ENCODE measurements around the gene ZIK1. TPM values are rescaled to one million over a fixed set of nuclear protein-coding genes. Genes with fewer than 3 reads are reported as not detected.

ZIK1 gene
- total RNA-seq, 4 donors from 2014 or later: 0.54 to 6.6 (median 1.9) TPM

- no peak for DNase-seq
- no peak for TF ChIP-seq POLR2A (IDR thresholded peaks at IDR 0.05)
- TF ChIP-seq, protein P1, sequence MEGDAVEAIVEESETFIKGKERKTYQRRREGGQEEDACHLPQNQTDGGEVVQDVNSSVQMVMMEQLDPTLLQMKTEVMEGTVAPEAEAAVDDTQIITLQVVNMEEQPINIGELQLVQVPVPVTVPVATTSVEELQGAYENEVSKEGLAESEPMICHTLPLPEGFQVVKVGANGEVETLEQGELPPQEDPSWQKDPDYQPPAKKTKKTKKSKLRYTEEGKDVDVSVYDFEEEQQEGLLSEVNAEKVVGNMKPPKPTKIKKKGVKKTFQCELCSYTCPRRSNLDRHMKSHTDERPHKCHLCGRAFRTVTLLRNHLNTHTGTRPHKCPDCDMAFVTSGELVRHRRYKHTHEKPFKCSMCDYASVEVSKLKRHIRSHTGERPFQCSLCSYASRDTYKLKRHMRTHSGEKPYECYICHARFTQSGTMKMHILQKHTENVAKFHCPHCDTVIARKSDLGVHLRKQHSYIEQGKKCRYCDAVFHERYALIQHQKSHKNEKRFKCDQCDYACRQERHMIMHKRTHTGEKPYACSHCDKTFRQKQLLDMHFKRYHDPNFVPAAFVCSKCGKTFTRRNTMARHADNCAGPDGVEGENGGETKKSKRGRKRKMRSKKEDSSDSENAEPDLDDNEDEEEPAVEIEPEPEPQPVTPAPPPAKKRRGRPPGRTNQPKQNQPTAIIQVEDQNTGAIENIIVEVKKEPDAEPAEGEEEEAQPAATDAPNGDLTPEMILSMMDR (IDR thresholded peaks at IDR 0.05): no peak
- H3K36me3 ChIP-seq: no peaks in the 10 kb centered on the region
- H3K4me1 ChIP-seq: peaks cover 0 to 11% (median 8%) of the 10 kb centered on the region in 4 donors
- no peak overlapping the region for H3K27ac ChIP-seq
- H3K4me3 ChIP-seq: peak overlapping the region; percentile 60 to 66 (median 64)
- peaks cover 0 to 37% (median 8%) of the 10 kb centered on the region in 4 donors for H3K9me3 ChIP-seq
- no peaks in the 10 kb centered on the region for H3K27me3 ChIP-seq
Observed at GRCh38 chr19:57583104-57583520, 833 bp upstream of the ZIK1 start.

DNA sequence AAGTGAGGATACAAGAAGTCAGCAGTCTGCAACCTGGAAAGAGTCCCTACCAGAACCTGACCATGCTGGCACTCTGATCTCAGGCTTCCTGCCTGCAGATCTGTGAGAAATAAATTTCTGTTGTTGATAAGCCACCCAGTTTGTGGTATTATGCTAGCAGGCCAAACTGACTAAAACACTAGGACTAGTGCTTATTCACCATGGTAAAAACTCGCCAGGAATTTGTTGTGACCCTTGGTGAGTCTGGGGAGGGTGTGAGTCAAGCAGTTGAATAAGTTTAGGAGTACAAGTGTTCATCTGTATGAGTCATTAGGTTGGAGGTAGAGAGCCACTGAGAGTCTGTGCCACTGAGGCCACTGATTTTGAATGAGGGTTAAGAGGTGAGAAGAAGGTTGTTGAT, 3.6 kb downstream of the ZIK1 start:
- Histone ChIP-seq H3K27me3 (no peaks in the 10 kb centered on the region), H3K9me3 (peaks cover 0 to 68% (median 23%) of the 10 kb centered on the region in 4 donors), H3K4me1 (peaks cover 0 to 11% (median 8%) of the 10 kb centered on the region in 4 donors), H3K36me3 (peaks cover 0 to 28% (median 0%) of the 10 kb centered on the region in 3 donors), H3K27ac (no peak overlapping the region), H3K4me3 (no peak overlapping the region)
- TF ChIP-seq POLR2A (IDR thresholded peaks at IDR 0.05): no peak
- TF ChIP-seq, protein P1 (IDR thresholded peaks at IDR 0.05): no peak
- DNase-seq: no peak

GRCh38 chr19:57599377-57599760, 15.4 kb downstream of the ZIK1 start:
- no peak for DNase-seq
- Histone ChIP-seq H3K9me3 (peaks cover 0 to 15% (median 0%) of the 10 kb centered on the region in 4 donors), H3K27me3 (no peaks in the 10 kb centered on the region), H3K4me1 (peaks cover 0 to 7% (median 4%) of the 10 kb centered on the region in 4 donors), H3K27ac (peak overlapping the region in 1 of 4 donors; percentile 40), H3K36me3 (peaks cover 0 to 3% (median 0%) of the 10 kb centered on the region in 3 donors), H3K4me3 (peak overlapping the region; percentile 59 to 92 (median 79))
- TF ChIP-seq, protein P1 (IDR thresholded peaks at IDR 0.05): no peak
- no peak for TF ChIP-seq POLR2A (IDR thresholded peaks at IDR 0.05)

- no peak for TF ChIP-seq POLR2A (IDR thresholded peaks at IDR 0.05)
- TF ChIP-seq, protein P1 (IDR thresholded peaks at IDR 0.05): no peak
- peak; percentile 92 to 97 (median 93) for DNase-seq
- peaks cover 0 to 7% (median 4%) of the 10 kb centered on the region in 4 donors for H3K4me1 ChIP-seq
- no peaks in the 10 kb centered on the region for H3K27me3 ChIP-seq
- peaks cover 0 to 11% (median 0%) of the 10 kb centered on the region in 4 donors for H3K9me3 ChIP-seq
- peaks cover 0 to 8% (median 0%) of the 10 kb centered on the region in 3 donors for H3K36me3 ChIP-seq
- H3K4me3 ChIP-seq: peak within 1 kb of the TSS; percentile 59 to 92 (median 79)
- H3K27ac ChIP-seq: peak within 1 kb of the TSS in 2 of 4 donors; percentile 30 to 40
Observed at GRCh38 chr19:57599761-57600383, 15.9 kb downstream of the ZIK1 start, which contains the start of gene ZNF530. Gene ZNF530, plus strand, starts transcription at chr19:57599885. Its CDS starts 4,461 bp downstream, at chr19:57604346.

GRCh38 chr19:57606931-57607330, 23.0 kb downstream of the ZIK1 start:
- H3K27ac ChIP-seq: no peak overlapping the region
- no peak overlapping the region for H3K4me3 ChIP-seq
- H3K36me3 ChIP-seq: peaks cover 0 to 31% (median 0%) of the 10 kb centered on the region in 3 donors
- DNase-seq: no peak
- no peaks in the 10 kb centered on the region for H3K4me1 ChIP-seq
- TF ChIP-seq POLR2A (IDR thresholded peaks at IDR 0.05): no peak
- TF ChIP-seq, protein P1 (IDR thresholded peaks at IDR 0.05): no peak
- peaks cover 0 to 31% (median 11%) of the 10 kb centered on the region in 4 donors for H3K9me3 ChIP-seq
- no peaks in the 10 kb centered on the region for H3K27me3 ChIP-seq

All from Peyer's patch (tissue), 4 donors.